GM12891 (cell line): ENCODE data around the gene PALD1.

Experiments
- POLR2A ChIP-seq: IDR thresholded peaks from 2 replicates; pipeline ENCODE4 v1.6.1; 2011; ENCODE audit warnings: low read depth, low read length, control low read depth
- POLR2AphosphoS5 ChIP-seq: IDR thresholded peaks from 2 replicates; pipeline ENCODE4 v1.6.1; 2011; ENCODE audit warnings: low read depth, low read length, control low read depth

DNA sequence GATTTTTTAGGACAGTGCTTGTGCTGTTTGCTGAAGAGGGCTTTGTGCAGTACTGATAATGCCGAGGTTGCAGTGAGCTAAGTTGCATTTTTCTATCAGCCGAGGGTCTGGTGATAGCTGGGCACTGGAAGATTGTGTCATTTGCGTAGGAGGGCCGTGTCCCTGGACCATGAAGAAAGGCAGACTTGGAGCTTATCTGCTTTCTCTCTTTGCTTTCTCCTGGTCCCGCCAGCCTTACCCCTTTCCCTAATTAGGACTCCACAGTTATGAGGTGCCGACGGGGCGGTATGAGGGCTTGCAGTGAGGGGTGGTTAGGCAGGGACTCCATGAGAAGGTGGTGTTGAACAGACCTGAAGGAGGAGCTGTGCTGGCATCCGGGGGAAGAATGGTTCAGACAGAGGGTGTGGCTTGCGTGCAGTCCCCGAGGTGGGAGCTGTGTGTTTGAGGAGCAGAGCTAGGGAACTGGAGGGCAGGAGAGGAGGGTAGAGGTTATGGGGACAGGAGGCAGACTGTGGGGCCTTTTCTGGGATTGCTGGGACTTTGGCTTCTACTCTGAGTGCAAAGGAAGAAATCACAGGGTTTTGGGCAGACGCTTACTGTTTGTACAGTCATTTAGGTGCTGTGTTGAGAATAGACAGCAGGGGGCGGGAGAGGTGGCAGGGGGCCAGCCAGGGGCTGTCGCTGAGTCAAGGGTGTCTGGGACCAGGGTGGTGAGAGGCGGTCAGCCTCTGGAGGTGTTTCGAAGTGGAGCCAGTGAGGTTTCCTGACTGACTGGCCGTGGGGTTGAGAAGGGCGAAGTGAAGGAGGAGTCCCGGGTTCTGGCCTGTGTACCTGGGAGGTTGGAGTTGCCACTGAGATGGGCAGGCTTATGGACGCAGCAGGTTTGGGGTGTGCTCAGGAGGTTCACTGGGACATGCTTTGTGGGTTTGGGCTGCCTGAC lies 80.6 kb downstream of the PALD1 start:
- TF ChIP-seq POLR2A (no peak), POLR2AphosphoS5 (no peak)
